C4-2B (cell line): ENCODE measurements around the gene ABCG1.

Source experiments
- H3K27ac ChIP-seq: fragments of 450-650 bp; 2 replicates; pipeline ENCODE4 v1.5.1; 2017
- ZFX ChIP-seq: fragments of 450-650 bp; IDR thresholded peaks from 2 replicates; pipeline ENCODE4 v1.6.1; 2017
- TF ChIP-seq, protein P1 (sequence below): fragments of 450-650 bp; conservative IDR thresholded peaks from 2 replicates; pipeline ENCODE4 v1.5.1; 2017; ENCODE audit warnings: mild to moderate bottlenecking

Gene ABCG1

DNA sequence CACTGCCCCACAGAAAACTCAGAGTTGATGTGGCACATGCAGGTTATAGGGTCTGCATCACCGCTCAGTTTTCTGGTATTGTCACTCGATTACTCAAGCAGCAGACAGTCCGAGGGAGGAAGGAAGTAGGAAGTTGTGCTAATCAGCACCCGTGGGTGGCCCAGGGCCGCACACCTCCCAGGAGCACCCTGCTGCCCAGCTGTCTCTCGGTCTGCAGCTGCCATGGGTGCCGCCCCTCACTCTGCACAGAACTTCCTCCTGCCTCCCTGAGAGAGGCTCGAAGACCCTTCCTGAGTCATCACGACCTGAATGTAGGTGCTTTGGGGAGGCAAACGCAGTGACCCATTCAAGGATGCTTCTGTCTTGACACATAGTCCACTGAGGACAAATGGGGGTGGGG is 100.4 kb downstream of the ABCG1 start:
- H3K27ac ChIP-seq: no peak overlapping the region
- TF ChIP-seq ZFX: no peak
- TF ChIP-seq, protein P1, sequence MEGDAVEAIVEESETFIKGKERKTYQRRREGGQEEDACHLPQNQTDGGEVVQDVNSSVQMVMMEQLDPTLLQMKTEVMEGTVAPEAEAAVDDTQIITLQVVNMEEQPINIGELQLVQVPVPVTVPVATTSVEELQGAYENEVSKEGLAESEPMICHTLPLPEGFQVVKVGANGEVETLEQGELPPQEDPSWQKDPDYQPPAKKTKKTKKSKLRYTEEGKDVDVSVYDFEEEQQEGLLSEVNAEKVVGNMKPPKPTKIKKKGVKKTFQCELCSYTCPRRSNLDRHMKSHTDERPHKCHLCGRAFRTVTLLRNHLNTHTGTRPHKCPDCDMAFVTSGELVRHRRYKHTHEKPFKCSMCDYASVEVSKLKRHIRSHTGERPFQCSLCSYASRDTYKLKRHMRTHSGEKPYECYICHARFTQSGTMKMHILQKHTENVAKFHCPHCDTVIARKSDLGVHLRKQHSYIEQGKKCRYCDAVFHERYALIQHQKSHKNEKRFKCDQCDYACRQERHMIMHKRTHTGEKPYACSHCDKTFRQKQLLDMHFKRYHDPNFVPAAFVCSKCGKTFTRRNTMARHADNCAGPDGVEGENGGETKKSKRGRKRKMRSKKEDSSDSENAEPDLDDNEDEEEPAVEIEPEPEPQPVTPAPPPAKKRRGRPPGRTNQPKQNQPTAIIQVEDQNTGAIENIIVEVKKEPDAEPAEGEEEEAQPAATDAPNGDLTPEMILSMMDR: no peak

DNA sequence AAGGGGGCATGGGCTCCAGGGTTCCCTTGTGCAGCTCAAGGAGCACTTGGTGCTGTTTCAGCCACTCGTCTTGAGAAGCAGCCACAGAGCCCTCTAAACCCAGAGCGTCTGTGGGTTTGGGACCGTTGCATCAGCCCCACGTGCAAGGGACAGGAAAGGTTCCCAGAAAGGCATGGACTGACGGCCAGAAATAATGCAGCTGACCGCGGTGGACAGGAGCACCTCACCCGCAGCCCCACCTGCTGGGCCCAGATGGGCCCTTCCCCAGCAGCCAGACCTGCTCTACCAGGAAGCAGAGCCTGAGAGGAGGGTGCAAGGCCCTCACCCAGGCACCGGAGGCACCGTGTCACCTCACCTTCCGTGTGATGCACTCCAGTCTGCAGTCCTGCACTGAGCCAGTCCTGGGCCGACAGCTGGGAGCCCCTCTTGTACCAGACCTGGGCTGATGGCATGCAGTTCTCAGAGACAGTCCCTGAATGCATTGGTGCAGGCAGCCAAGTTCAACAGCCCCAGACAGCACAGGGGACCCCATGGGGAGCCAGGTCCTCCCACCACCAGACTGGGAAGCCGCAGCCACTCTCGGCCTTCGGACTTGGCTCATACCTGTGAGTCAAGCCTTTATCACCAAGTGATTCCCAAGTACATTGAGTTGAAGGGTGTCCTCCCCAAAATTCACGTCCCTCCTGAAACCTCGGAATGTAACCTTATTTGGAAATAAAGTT is 101.1 kb downstream of the ABCG1 start:
- H3K27ac ChIP-seq: no peak overlapping the region
- TF ChIP-seq, protein P1: no peak
- no peak for TF ChIP-seq ZFX

DNA sequence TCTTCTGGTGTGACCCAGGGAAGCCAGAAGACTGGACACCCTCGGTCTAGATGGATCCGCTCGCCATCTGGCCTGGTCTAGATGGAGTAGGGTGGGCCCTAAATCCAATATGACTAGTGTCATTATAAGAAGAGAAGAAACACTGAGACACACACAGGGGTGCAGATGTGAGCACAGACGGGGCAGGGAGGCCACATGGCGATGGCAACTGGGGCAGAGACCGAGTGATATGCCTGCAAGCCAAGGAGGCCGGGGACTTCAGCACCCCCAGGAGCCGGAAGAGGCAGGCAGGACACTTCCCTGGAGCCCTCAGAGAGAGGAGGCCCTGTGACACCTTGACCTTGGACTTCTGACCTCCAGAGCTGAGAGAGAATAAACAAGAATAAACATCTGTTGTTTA is 101.9 kb downstream of the ABCG1 start:
- H3K27ac ChIP-seq: no peak overlapping the region
- TF ChIP-seq, protein P1: no peak
- no peak for TF ChIP-seq ZFX

DNA sequence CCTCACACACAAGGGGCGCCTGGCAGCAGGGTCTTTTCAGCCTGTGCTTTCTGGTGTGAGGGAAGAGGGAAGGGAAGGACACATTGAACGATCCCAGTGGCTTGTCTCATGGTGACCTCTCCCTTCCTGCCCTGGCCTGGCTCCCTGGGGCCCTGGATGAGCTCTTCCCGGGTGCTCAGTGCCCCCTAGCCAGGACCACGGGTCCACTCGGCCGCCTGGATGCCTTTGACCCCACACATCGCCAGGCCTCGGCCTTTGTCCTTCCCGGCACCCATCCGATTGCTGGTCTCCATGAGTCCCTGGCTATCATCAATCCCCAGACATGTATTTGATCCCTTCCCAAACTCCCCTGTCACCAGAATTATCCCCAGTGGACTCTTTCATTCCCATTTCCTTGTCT is 102.3 kb downstream of the ABCG1 start:
- TF ChIP-seq, protein P1: no peak
- TF ChIP-seq ZFX: no peak
- H3K27ac ChIP-seq: no peak overlapping the region

DNA sequence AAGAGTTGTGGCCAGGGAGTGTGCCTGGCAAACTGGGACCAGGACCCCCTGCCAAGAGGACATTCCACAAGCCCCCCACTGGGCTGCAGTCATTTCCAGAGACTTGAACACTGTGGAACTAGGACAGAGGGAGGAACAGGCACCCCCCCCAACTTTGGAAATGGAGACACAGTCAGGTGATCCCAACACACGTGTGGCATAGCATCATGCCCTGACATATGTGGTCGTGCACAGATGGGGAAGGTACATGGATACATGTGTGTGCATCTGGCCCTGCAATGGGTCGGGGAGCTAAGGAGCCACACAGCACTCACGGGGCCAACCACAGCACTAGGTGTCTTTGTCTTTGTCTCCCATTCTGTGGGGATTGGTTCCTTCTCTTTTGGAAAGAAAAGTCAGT is 102.9 kb downstream of the ABCG1 start:
- no peak overlapping the region for H3K27ac ChIP-seq
- TF ChIP-seq, protein P1: no peak
- TF ChIP-seq ZFX: no peak

DNA sequence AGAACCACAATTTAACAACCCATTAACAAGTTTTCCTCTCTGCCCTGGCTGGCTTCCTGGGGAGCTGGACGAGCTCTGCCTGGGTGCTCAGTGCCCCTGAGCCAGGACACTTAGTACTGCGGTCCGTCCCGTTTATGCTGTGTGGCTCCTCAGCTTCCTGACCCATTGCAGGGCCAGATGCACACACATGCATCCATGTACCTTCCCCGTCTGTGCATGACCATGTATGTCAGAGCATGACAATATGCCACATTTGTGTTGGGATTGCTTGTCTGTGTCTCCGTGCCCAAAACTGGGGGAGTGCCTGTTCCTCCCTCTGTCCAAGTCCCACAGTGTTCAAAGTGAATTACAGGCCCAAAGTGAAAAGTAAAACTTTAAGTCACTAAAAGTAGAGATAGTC is 106.0 kb downstream of the ABCG1 start:
- TF ChIP-seq ZFX: no peak
- TF ChIP-seq, protein P1: no peak

GRCh38 chr21:42330380-42331371 is 111.7 kb downstream of the ABCG1 start:
- H3K27ac ChIP-seq: peak overlapping the region; percentile 47
- TF ChIP-seq, protein P1: 0 out of 2 replicates have a peak, but pooled peaks have one; percentile 6
- TF ChIP-seq ZFX: no peak

More for the DNA sequence above, 106.0 kb downstream of the ABCG1 start:
- H3K27ac ChIP-seq: no peak overlapping the region
